Measurements from ENCODE around the gene GLP2R. TPM values are rescaled to one million over a fixed set of nuclear protein-coding genes. Genes with fewer than 3 reads are reported as not detected.

Gene GLP2R
- total and polyA plus RNA-seq, 2 of the 8 experiments (the other 6 are each of a cell fraction or from before 2014, with no cell fraction given): not detected

DNA sequence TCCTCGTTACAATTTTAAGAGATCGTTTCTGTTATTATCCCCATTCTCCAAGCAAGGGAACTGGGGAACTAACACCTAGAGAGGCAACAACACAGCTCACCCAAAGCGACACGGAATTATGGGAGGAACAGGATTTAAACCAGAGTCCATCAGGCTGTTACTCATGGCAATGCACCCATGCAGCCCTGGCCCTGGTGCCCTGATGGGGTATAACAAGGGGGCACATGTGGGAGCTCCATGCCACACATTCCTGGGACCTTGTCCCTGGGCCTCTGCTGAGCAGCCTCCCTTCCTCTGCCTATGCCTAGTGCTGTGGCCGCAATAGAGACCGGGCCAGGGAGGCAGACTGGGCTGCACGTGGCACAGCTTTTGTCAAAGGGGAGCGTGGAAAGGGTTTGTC, 92.6 kb downstream of the GLP2R start:
- ChIA-PET POLR2A (ENCODE audit: partially characterized antibody) (no interaction called here), CTCF (ENCODE audit: partially characterized antibody) (interaction anchor here (0.6 to 6.0 kb wide), 10 partner anchors 8 to 430 kb away, joined by 3 to 49 read pairs (median 5); partner anchors contain the start of gene RCVRN)
- H2BK5ac ChIP-seq (ENCODE audit: low read depth, low read length): no peak overlapping the region
- H3K27ac ChIP-seq (ENCODE audit: low read depth, low read length): no peak overlapping the region
- no peaks in the 10 kb centered on the region for H3K79me2 ChIP-seq (ENCODE audit: control insufficient read depth in 1 of 2, insufficient read depth in 2 of 2, low read length in 2 of 2)
- no peaks in the 10 kb centered on the region for H3K79me1 ChIP-seq (ENCODE audit: low read depth, low read length)
- no peak overlapping the region for H4K8ac ChIP-seq (ENCODE audit: extremely low read depth, insufficient read depth, low read length)
- no peak overlapping the region for H2AK5ac ChIP-seq (ENCODE audit: low read depth, low read length)
- H4K91ac ChIP-seq (replicated peaks; ENCODE audit: insufficient read length, low read length): no peak overlapping the region
- no peak overlapping the region for H2BK15ac ChIP-seq (ENCODE audit: low read length)
- no peak overlapping the region for H3K14ac ChIP-seq (ENCODE audit: insufficient read length)
- H3K9me3 ChIP-seq (ENCODE audit: insufficient read depth in 2 of 2, low read depth in 1 of 2, low read length in 1 of 2): no peaks in the 10 kb centered on the region
- no peak overlapping the region for H4K5ac ChIP-seq (ENCODE audit: insufficient read length, low read depth, low read length)
- no peak overlapping the region for H3K18ac ChIP-seq (ENCODE audit: extremely low read depth, low read length)
- H3K4me2 ChIP-seq (ENCODE audit: insufficient read depth in 1 of 2, low read depth in 2 of 2, low read length in 2 of 2): no peak overlapping the region
- H3K4me3 ChIP-seq (ENCODE audit: extremely low read depth in 1 of 4, insufficient read depth in 2 of 4, low read depth in 3 of 4, low read length in 4 of 4): no peak overlapping the region
- no peak overlapping the region for H2BK12ac ChIP-seq (ENCODE audit: low read depth, low read length)
- no peak overlapping the region for H3K23ac ChIP-seq (ENCODE audit: insufficient read length)
- no peak overlapping the region for H3K9ac ChIP-seq (replicated peaks in 1 of 4; ENCODE audit: extremely low read depth in 1 of 4, low read depth in 3 of 4, low read length in 3 of 4)
- H3K4ac ChIP-seq (replicated peaks; ENCODE audit: insufficient read length, low read depth, low read length): no peak overlapping the region
- H3K36me3 ChIP-seq (ENCODE audit: control insufficient read depth in 2 of 4, insufficient read depth in 4 of 4, low read length in 3 of 4): no peaks in the 10 kb centered on the region
- no peaks in the 10 kb centered on the region for H3K4me1 ChIP-seq (replicated peaks in 1 of 4; ENCODE audit: control insufficient read depth in 3 of 4, insufficient read depth in 4 of 4, low read length in 3 of 4)
- no peak overlapping the region for H3K56ac ChIP-seq (replicated peaks; ENCODE audit: insufficient read length, low read depth, low read length)
- H3K23me2 ChIP-seq (ENCODE audit: low read depth, low read length): no peaks in the 10 kb centered on the region
- H2AFZ ChIP-seq (ENCODE audit: low read length): no peak overlapping the region
- 88% methylated on average over 8 of the region's 8 CpGs; no CpG with 5 or more reads in 1 of the 2 experiments for WGBS, 2 experiments (ENCODE audit: extremely low coverage in 1 of 2, insufficient coverage in 1 of 2, insufficient read length in 1 of 2, insufficient replicate concordance in 2 of 2, low coverage in 1 of 2, low lambda C conversion rate in 2 of 2, missing lambda C conversion rate in 1 of 2)
- H2BK20ac ChIP-seq (ENCODE audit: low read length): no peak overlapping the region
- no peaks in the 10 kb centered on the region for H3K27me3 ChIP-seq (replicated peaks in 1 of 4; ENCODE audit: control insufficient read depth in 3 of 4, extremely low read depth in 1 of 4, insufficient read depth in 3 of 4, low read length in 3 of 4)
- no peaks in the 10 kb centered on the region for H4K20me1 ChIP-seq (replicated peaks in 1 of 2; ENCODE audit: control insufficient read depth in 1 of 2, insufficient read depth in 2 of 2, low read length in 2 of 2)
- FAIRE-seq (no peak), DNase-seq (ENCODE audit: low read depth in 1 of 2, low spot score in 2 of 2) (no peak)
- H2BK120ac ChIP-seq (replicated peaks; ENCODE audit: low read depth, low read length): no peak overlapping the region
- TF ChIP-seq MAFK (IDR thresholded peaks at IDR 0.05; ENCODE audit: low read depth, low read length) (no peak), SP2 (IDR thresholded peaks at IDR 0.05; ENCODE audit: low read length) (no peak), RAD21 (IDR thresholded peaks at IDR 0.05 in 1 of 2, conservative IDR thresholded peaks at IDR 0.05 in 1 of 2; ENCODE audit: low read depth in 2 of 2, low read length in 2 of 2) (no peak), CTBP2 (IDR thresholded peaks at IDR 0.05; ENCODE audit: borderline replicate concordance, insufficient read depth, insufficient read length, low read length) (no peak), POLR2A (IDR thresholded peaks at IDR 0.05; ENCODE audit: control extremely low read depth in 1 of 2, low read depth in 2 of 2, low read length in 2 of 2) (no peak), SAP30 (IDR thresholded peaks at IDR 0.05; ENCODE audit: insufficient read depth, insufficient replicate concordance, low read length) (no peak), POU5F1 (IDR thresholded peaks at IDR 0.05; ENCODE audit: low read depth, low read length) (no peak), CHD1 (IDR thresholded peaks at IDR 0.05; ENCODE audit: low read depth, low read length) (no peak), BRCA1 (IDR thresholded peaks at IDR 0.05; ENCODE audit: low read depth, low read length) (no peak), CREB1 (IDR thresholded peaks at IDR 0.05) (no peak), CHD2 (IDR thresholded peaks at IDR 0.05; ENCODE audit: low read length) (no peak), NRF1 (IDR thresholded peaks at IDR 0.05; ENCODE audit: low read depth, low read length) (no peak), RFX5 (IDR thresholded peaks at IDR 0.05; ENCODE audit: borderline replicate concordance, low read depth, low read length) (no peak), TAF1 (IDR thresholded peaks at IDR 0.05; ENCODE audit: low read depth, low read length) (no peak), NANOG (IDR thresholded peaks at IDR 0.05; ENCODE audit: insufficient read depth, low read depth, low read length, poor library complexity, severe bottlenecking) (no peak), SP4 (IDR thresholded peaks at IDR 0.05; ENCODE audit: low read length) (no peak)

All from H1 (cell line).